HG03159 (cell line): ENCODE measurements around the gene HS1BP3.

Experiments used
- ATAC-seq: cut with Tn5 transposase; IDR thresholded peaks from one replicate; pipeline ENCODE4 v1.9.1; 2021; ENCODE audit warnings: mild to moderate bottlenecking, moderate library complexity; ENCODE audit not compliant: unreplicated experiment

The HS1BP3 gene

GRCh38 chr2:20574930-20575329 lies 76.0 kb downstream of the HS1BP3 start:
- ATAC-seq: no peak

GRCh38 chr2:20574423-20574911 lies 76.4 kb downstream of the HS1BP3 start:
- no peak for ATAC-seq

- ATAC-seq: no peak
Observed at GRCh38 chr2:20573620-20574422, 77.1 kb downstream of the HS1BP3 start.

GRCh38 chr2:20572221-20572620 lies 78.7 kb downstream of the HS1BP3 start:
- ATAC-seq: no peak

- no peak for ATAC-seq
Observed at GRCh38 chr2:20571644-20572215, 79.2 kb downstream of the HS1BP3 start.

- no peak for ATAC-seq
Observed at GRCh38 chr2:20571231-20571630, 79.7 kb downstream of the HS1BP3 start.

GRCh38 chr2:20570249-20570648 lies 80.6 kb downstream of the HS1BP3 start:
- no peak for ATAC-seq

- no peak for ATAC-seq
Observed at GRCh38 chr2:20569464-20570223, 81.3 kb downstream of the HS1BP3 start.

- no peak for ATAC-seq
Observed at GRCh38 chr2:20568501-20569463, 82.1 kb downstream of the HS1BP3 start.

- ATAC-seq: no peak
Observed at GRCh38 chr2:20567926-20568179, 83.0 kb downstream of the HS1BP3 start.
